Vagina (tissue), 2 donors: ENCODE data around the gene LSP1. TPM values are rescaled to one million over a fixed set of nuclear protein-coding genes. Genes with fewer than 3 reads are reported as not detected.

Source experiments
- DNase-seq, 2 donors: peaks; one replicate each; pipeline ENCODE4 v3.0.0-alpha.2; 2017; ENCODE audit errors: extremely low spot score in 2 of 2
- H3K27ac ChIP-seq: fragments of 200-600 bp; sonication (generic); one replicate; pipeline ENCODE4 v1.5.1; 2019
- H3K27me3 ChIP-seq: fragments of 200-600 bp; sonication (generic); one replicate; pipeline ENCODE4 v1.5.1; 2019
- H3K36me3 ChIP-seq, 2 donors: fragments of 200-600 bp; sonication (generic); one replicate each; pipeline ENCODE4 v1.5.1; 2017 to 2019
- H3K4me1 ChIP-seq: fragments of 200-600 bp; sonication (generic); one replicate; pipeline ENCODE4 v1.5.1; 2019
- H3K4me3 ChIP-seq, 2 donors: fragments of 200-600 bp; sonication (generic); 1 replicate in 1 of 2; 2 replicates in 1 of 2; pipeline ENCODE4 v1.5.1; 2016 to 2019
- H3K9me3 ChIP-seq: fragments of 200-600 bp; sonication (generic); one replicate; pipeline ENCODE4 v1.5.1; 2019
- POLR2A ChIP-seq, 2 donors: fragments of 450-650 bp; IDR thresholded peaks; one replicate each; pipeline ENCODE4 v1.6.1; 2017; ENCODE audit warnings: antibody characterized with exemption in 2 of 2, mild to moderate bottlenecking in 2 of 2, moderate library complexity in 2 of 2
- POLR2AphosphoS5 ChIP-seq, 2 donors: sonication (generic); formaldehyde crosslinking; IDR thresholded peaks; one replicate each; pipeline ENCODE4 v1.9.0; 2017; ENCODE audit warnings: antibody characterized with exemption in 2 of 2, mild to moderate bottlenecking in 2 of 2, low read depth in 1 of 2; ENCODE audit not compliant: insufficient read depth in 1 of 2
- intact Hi-C: fragments of 100-400 bp; cut with DNase I; formaldehyde crosslinking; loops from one replicate; pipeline ENCODE4 v1.15.1; 2023
- total RNA-seq: library from RNA; depleted of rRNA; stranded (reverse); fragments of >200 nt; gene quantifications from one replicate; pipeline ENCODE4 v1.2.3, GENCODE V29; 2016
- TF ChIP-seq, protein P1 (sequence below), 3 experiments: fragments of 450-650 bp in 2 of 3; fragments of 200-600 bp in 1 of 3; sonication (generic) in 1 of 3; IDR thresholded peaks; one replicate each; pipeline ENCODE4 v1.5.1; 2017 to 2019; ENCODE audit warnings: antibody characterized with exemption in 3 of 3, mild to moderate bottlenecking in 2 of 3, moderate library complexity in 2 of 3

Gene LSP1
- total RNA-seq, 1 donor from 2014 or later, result 32.7 TPM

DNA sequence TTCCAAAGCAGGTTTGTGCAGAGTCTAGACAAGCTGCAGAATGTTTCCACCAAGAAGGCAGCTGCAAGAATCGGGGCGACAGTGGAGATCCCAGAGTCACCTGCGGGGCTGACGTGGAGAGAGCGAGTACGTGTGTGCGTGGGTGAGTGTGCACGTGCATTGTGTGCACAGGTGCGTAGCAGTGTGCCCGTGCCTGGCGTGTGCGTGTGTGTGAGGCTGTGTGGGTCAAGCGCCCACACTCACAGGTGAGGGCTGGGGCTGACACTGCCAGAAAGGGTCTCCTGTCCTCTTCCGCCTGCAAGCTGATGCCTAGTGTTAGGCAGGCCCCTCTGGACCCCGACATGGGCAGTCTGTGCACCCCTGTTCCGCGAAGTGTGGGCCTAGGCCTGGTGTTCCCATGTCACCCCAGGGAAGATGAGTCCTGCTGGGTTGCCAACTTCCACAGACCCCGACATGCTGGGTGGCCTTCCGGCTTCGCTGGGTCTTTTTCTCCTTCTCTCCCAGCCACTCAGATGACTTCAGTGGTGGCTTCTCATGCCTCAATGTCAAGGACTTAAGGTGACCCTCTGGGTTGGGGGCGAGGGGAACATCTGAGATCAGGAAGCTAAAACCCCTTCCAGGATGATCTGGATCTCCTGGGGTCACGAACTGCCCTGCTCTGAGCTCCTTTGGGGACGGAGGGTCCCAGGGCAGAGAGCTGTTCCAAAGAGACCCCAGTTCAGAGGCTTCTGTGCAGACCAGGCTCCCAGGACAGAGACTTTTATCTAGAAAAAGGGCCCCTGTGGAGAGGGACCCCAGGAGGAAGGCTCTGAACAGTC lies 28.5 kb upstream of the LSP1 start:
- intact Hi-C loops, result no loop called here

DNA sequence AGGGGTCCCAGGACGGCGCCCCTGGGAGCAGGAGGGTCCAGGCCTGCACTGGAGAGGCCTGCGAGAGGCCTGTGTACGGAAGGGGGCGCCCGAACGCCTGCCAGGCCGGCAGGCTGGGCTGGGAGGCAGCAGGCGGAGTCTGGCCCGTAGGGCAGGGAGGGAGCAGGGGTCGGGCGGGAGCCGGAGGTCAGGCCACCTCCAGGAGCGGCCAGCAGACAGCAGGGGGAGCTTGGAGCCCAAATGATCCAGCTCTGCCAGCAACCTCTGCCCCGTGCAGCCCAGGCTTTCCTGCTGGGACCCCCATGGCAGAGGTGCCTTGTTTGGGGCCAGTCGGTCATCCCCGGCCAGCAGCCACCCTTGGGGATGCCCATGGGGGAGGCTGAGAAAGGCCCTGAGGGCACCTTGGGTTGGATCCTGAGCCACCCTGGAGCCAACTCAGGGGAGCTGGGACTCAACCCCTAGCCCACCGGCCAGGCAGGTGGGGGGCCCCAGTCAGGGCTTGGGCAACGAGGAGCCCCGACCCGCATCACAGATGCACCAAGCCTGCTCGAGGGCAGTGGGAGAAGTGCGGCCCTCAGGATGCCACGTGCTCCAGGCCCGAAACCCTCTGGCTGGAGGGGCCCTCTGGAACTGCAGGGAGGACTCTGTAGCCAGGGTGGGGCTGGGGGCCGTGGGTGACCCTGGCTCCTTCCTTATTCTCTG lies 27.7 kb upstream of the LSP1 start:
- DNase-seq, result no peak
- Histone ChIP-seq H3K4me3 (no peak overlapping the region), H3K27ac (no peak overlapping the region), H3K27me3 (no peaks in the 10 kb centered on the region), H3K9me3 (no peaks in the 10 kb centered on the region), H3K4me1 (peaks cover 31% of the 10 kb centered on the region), H3K36me3 (no peaks in the 10 kb centered on the region)
- intact Hi-C loops, result no loop called here
- no peak for TF ChIP-seq POLR2AphosphoS5 (IDR thresholded peaks at IDR 0.05; ENCODE audit: insufficient read depth in 1 of 2, low read depth in 1 of 2)
- TF ChIP-seq POLR2A (IDR thresholded peaks at IDR 0.05), result no peak
- TF ChIP-seq, protein P1, sequence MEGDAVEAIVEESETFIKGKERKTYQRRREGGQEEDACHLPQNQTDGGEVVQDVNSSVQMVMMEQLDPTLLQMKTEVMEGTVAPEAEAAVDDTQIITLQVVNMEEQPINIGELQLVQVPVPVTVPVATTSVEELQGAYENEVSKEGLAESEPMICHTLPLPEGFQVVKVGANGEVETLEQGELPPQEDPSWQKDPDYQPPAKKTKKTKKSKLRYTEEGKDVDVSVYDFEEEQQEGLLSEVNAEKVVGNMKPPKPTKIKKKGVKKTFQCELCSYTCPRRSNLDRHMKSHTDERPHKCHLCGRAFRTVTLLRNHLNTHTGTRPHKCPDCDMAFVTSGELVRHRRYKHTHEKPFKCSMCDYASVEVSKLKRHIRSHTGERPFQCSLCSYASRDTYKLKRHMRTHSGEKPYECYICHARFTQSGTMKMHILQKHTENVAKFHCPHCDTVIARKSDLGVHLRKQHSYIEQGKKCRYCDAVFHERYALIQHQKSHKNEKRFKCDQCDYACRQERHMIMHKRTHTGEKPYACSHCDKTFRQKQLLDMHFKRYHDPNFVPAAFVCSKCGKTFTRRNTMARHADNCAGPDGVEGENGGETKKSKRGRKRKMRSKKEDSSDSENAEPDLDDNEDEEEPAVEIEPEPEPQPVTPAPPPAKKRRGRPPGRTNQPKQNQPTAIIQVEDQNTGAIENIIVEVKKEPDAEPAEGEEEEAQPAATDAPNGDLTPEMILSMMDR (IDR thresholded peaks at IDR 0.05), result no peak

More for the DNA sequence above, 28.5 kb upstream of the LSP1 start:
- H3K27ac ChIP-seq, result no peak overlapping the region
- H3K27me3 ChIP-seq, result no peaks in the 10 kb centered on the region
- H3K36me3 ChIP-seq, result no peaks in the 10 kb centered on the region
- TF ChIP-seq POLR2A (IDR thresholded peaks at IDR 0.05) (no peak), POLR2AphosphoS5 (IDR thresholded peaks at IDR 0.05; ENCODE audit: insufficient read depth in 1 of 2, low read depth in 1 of 2) (no peak)
- TF ChIP-seq, protein P1 (IDR thresholded peaks at IDR 0.05), result no peak
- H3K4me3 ChIP-seq, result no peak overlapping the region
- H3K4me1 ChIP-seq, result peaks cover 32% of the 10 kb centered on the region
- no peak for DNase-seq
- H3K9me3 ChIP-seq, result no peaks in the 10 kb centered on the region

DNA sequence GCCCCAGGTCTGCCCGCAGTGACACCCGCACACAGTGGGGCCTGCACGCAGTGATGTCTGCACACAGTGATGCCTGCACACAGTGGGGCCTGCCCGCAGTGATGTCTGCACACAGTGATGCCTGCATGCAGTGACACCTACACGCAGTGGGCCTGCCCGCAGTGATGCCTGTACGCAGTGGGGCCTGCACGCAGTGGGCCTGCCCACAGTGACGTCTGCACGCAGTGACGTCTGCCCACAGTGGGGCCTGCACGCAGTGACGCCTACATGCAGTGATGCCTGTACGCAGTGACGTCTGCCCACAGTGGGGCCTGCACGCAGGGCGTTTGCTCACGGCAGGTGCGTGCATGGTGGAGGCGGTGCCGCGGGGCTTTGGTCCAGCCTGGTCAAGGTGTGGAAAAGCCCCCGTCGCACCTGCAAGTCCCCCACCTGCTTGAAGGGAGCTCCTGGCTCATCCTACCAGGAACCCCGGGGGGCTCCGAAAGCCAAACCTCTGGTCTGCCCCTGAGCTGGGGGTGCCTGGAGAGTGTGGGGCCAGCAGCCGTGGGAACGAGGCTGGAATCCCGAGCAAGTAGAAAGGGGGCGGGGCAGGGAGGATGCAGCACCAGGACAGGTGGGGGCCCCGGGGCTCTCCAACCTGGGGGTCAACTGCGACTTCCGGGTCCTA lies 27.0 kb upstream of the LSP1 start:
- DNase-seq, result no peak

DNA sequence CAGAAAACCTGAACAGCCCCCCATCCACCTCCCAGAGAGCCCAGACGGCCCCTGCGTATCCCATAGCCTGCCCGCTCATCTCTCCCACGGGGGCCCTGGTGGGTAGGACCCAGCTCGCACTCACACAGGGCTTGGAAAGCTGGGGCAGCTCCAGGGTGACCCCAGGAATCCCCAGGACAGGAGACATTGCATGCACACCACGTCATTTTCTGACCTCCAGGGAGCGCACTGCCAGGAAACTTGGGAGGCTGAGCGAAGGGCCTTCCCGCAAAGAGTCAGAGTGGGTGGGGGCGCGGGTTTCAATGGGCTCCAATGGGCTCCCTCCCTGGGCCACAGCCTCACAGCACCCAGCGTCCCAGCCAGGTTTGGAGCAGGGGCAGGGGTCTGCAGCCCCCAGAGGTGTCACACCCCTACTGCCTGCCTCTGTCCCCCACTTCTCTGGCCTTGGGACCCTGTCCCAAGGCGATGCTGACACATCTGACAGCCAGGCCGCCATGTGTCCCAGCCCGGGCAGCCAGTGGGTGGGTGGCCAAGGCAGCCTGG lies 26.3 kb upstream of the LSP1 start:
- Histone ChIP-seq H3K9me3 (no peaks in the 10 kb centered on the region), H3K4me3 (no peak overlapping the region), H3K27me3 (no peaks in the 10 kb centered on the region), H3K36me3 (no peaks in the 10 kb centered on the region), H3K27ac (no peak overlapping the region), H3K4me1 (peaks cover 39% of the 10 kb centered on the region)
- TF ChIP-seq, protein P1 (IDR thresholded peaks at IDR 0.05), result no peak
- no peak for TF ChIP-seq POLR2AphosphoS5 (IDR thresholded peaks at IDR 0.05; ENCODE audit: insufficient read depth in 1 of 2, low read depth in 1 of 2)
- no peak for TF ChIP-seq POLR2A (IDR thresholded peaks at IDR 0.05)
- DNase-seq, result no peak
- intact Hi-C loops, result no loop called here

More for the DNA sequence above, 27.0 kb upstream of the LSP1 start:
- no peaks in the 10 kb centered on the region for H3K9me3 ChIP-seq
- no peak for TF ChIP-seq POLR2A (IDR thresholded peaks at IDR 0.05)
- no peak for TF ChIP-seq POLR2AphosphoS5 (IDR thresholded peaks at IDR 0.05; ENCODE audit: insufficient read depth in 1 of 2, low read depth in 1 of 2)
- TF ChIP-seq, protein P1 (IDR thresholded peaks at IDR 0.05), result no peak
- intact Hi-C loops, result no loop called here
- no peaks in the 10 kb centered on the region for H3K27me3 ChIP-seq
- H3K4me1 ChIP-seq, result peaks cover 32% of the 10 kb centered on the region
- H3K36me3 ChIP-seq, result no peaks in the 10 kb centered on the region
- no peak overlapping the region for H3K27ac ChIP-seq
- no peak overlapping the region for H3K4me3 ChIP-seq
